ENCODE measurements around the gene WFDC10A.
"Not testable (repeated sequence)": the region's sequence is repeated elsewhere in the genome, so short reads cannot be mapped to it uniquely, and the experiment has no call there.

Gene WFDC10A

GRCh38 chr20:45629496-45630100 is at the start of gene WFDC10A:
Gene WFDC10A (plus strand): TSS chr20:45629739. CDS start chr20:45629814, 75 bp downstream.
- peak; percentile 56 for DNase-seq

- no peak for DNase-seq
These were observed 47.8 kb upstream of the WFDC10A start for GRCh38 chr20:45581702-45582101.

- DNase-seq: no peak
These were observed 46.0 kb upstream of the WFDC10A start for GRCh38 chr20:45583502-45583901.

- DNase-seq: not testable (repeated sequence)
These were observed 45.2 kb upstream of the WFDC10A start for GRCh38 chr20:45584294-45584693.

GRCh38 chr20:45585986-45586385 is 43.6 kb upstream of the WFDC10A start:
- not testable (repeated sequence) for DNase-seq

GRCh38 chr20:45588800-45589199 is 40.7 kb upstream of the WFDC10A start:
- no peak for DNase-seq

- DNase-seq: no peak
These were observed 39.8 kb upstream of the WFDC10A start for GRCh38 chr20:45589725-45590124.

GRCh38 chr20:45592574-45593189 is 36.9 kb upstream of the WFDC10A start:
- DNase-seq: no peak

- DNase-seq: no peak
These were observed 36.0 kb upstream of the WFDC10A start for GRCh38 chr20:45593498-45593897.

- no peak for DNase-seq
These were observed 34.3 kb upstream of the WFDC10A start for GRCh38 chr20:45595235-45595634.

- DNase-seq: no peak
These were observed 21.7 kb upstream of the WFDC10A start for GRCh38 chr20:45607810-45608209.

GRCh38 chr20:45611054-45611453 is 18.5 kb upstream of the WFDC10A start:
- DNase-seq: peak; percentile 55

- no peak for DNase-seq
These were observed 17.2 kb upstream of the WFDC10A start for GRCh38 chr20:45612314-45612713.

- no peak for DNase-seq
These were observed 11.9 kb upstream of the WFDC10A start for GRCh38 chr20:45617591-45617990.

- no peak for DNase-seq
These were observed 7.9 kb upstream of the WFDC10A start for GRCh38 chr20:45621593-45621992.

- no peak for DNase-seq
These were observed 3.0 kb upstream of the WFDC10A start for GRCh38 chr20:45626540-45626939.

GRCh38 chr20:45630371-45630770 is 832 bp downstream of the WFDC10A start:
- no peak for DNase-seq

- DNase-seq: no peak
These were observed 1.6 kb downstream of the WFDC10A start, which contains the start of gene WFDC9 for GRCh38 chr20:45631184-45631583. Gene WFDC9 (minus strand): TSS chr20:45631284. CDS start chr20:45610181, 21,103 bp downstream.

GRCh38 chr20:45636513-45636912 is 7.0 kb downstream of the WFDC10A start:
- no peak for DNase-seq

- DNase-seq: no peak
These were observed 10.1 kb downstream of the WFDC10A start for GRCh38 chr20:45639687-45640086.

GRCh38 chr20:45641076-45641475 is 11.5 kb downstream of the WFDC10A start:
- not testable (repeated sequence) for DNase-seq

GRCh38 chr20:45645869-45646268 is 16.3 kb downstream of the WFDC10A start:
- not testable (repeated sequence) for DNase-seq

GRCh38 chr20:45646875-45647274 is 17.3 kb downstream of the WFDC10A start:
- DNase-seq: no peak

- no peak for DNase-seq
These were observed 18.0 kb downstream of the WFDC10A start for GRCh38 chr20:45647441-45648050.

All from activated CD8-positive, alpha-beta memory T cell treated with anti-CD3 and anti-CD28 coated beads, Interleukin-2, amount 50 U/mL, for 48 hours (primary cell).